ENCODE data around the gene DCLK2. TPM values are rescaled to one million over a fixed set of nuclear protein-coding genes. Genes with fewer than 3 reads are reported as not detected.

The DCLK2 gene
- total and polyA plus RNA-seq, 2 donors from 2014 or later, result 2.6 to 3.4 TPM

DNA sequence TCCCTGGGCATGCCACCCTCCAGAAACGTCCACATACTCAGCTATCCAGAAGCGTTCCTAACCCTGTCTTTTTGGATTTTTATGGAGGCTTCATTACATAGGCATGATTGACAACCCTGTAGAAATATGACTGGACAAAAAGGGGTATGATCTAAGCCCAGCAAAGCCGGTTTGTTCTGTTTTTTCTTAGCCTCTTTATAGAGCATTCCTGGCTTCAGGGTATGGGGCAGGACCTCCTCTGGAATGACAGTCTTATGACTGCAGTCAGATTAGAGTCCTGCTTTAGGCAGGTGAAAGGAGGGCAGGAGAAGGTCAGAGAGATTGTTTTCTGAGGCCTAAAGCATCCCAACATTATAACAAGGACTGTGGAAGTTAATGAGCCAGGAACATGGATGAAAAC is 137.4 kb downstream of the DCLK2 start:
- DNase-seq, result peak in 1 of 5 donors; percentile 34
- intact Hi-C loops (cut with DNase I), result no loop called here
- no peak for FAIRE-seq
- H3K4me3 ChIP-seq (ENCODE audit: low read length in 3 of 3), result no peak overlapping the region
- H3K9ac ChIP-seq (ENCODE audit: low read length in 3 of 3), result peak overlapping the region in 1 of 3 donors; percentile 5
- H3K27me3 ChIP-seq (ENCODE audit: control insufficient read depth, insufficient read depth, low read length), result no peaks in the 10 kb centered on the region
- no peaks in the 10 kb centered on the region for H3K36me3 ChIP-seq (ENCODE audit: control insufficient read depth in 2 of 3, insufficient read depth in 3 of 3, low read length in 3 of 3)
- H3K27ac ChIP-seq (ENCODE audit: low read depth in 2 of 2, low read length in 2 of 2), result no peak overlapping the region
- H3K4me1 ChIP-seq (ENCODE audit: control insufficient read depth in 2 of 3, insufficient read depth in 2 of 3, low read depth in 1 of 3, low read length in 3 of 3), result peaks cover 0 to 4% (median 2%) of the 10 kb centered on the region in 3 donors
- no peaks in the 10 kb centered on the region for H3K9me3 ChIP-seq (ENCODE audit: control insufficient read depth in 2 of 3, insufficient read depth in 1 of 3, low read length in 3 of 3)
- TF ChIP-seq, protein P1, sequence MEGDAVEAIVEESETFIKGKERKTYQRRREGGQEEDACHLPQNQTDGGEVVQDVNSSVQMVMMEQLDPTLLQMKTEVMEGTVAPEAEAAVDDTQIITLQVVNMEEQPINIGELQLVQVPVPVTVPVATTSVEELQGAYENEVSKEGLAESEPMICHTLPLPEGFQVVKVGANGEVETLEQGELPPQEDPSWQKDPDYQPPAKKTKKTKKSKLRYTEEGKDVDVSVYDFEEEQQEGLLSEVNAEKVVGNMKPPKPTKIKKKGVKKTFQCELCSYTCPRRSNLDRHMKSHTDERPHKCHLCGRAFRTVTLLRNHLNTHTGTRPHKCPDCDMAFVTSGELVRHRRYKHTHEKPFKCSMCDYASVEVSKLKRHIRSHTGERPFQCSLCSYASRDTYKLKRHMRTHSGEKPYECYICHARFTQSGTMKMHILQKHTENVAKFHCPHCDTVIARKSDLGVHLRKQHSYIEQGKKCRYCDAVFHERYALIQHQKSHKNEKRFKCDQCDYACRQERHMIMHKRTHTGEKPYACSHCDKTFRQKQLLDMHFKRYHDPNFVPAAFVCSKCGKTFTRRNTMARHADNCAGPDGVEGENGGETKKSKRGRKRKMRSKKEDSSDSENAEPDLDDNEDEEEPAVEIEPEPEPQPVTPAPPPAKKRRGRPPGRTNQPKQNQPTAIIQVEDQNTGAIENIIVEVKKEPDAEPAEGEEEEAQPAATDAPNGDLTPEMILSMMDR (IDR thresholded peaks at IDR 0.05; ENCODE audit: borderline replicate concordance, extremely low read depth, insufficient read depth), result no peak

DNA sequence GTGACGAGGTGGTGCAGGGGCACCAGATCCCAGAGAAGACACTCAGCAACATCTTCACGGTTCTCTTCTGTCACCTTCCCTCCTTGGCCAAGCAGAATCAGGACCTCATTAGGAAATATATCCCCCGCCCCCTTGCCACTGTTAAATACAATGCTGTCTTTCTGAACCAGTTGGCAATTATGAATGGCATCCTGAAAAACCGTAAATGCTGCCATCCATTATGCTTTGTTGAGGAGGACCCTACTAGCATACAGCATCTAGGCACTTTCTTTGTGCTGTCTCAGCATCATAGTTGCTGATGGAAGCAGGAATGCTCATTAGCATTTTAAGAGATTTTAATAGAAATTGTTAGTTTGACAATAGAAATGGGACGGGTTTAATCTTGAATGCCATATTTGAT is 138.5 kb downstream of the DCLK2 start:
- FAIRE-seq, result no peak
- Histone ChIP-seq H3K36me3 (ENCODE audit: control insufficient read depth in 2 of 3, insufficient read depth in 3 of 3, low read length in 3 of 3) (no peaks in the 10 kb centered on the region), H3K27ac (ENCODE audit: low read depth in 2 of 2, low read length in 2 of 2) (no peak overlapping the region), H3K9me3 (ENCODE audit: control insufficient read depth in 2 of 3, insufficient read depth in 1 of 3, low read length in 3 of 3) (no peaks in the 10 kb centered on the region), H3K4me3 (ENCODE audit: low read length in 3 of 3) (no peak overlapping the region), H3K9ac (ENCODE audit: low read length in 3 of 3) (no peak overlapping the region), H3K27me3 (ENCODE audit: control insufficient read depth, insufficient read depth, low read length) (no peaks in the 10 kb centered on the region), H3K4me1 (ENCODE audit: control insufficient read depth in 2 of 3, insufficient read depth in 2 of 3, low read depth in 1 of 3, low read length in 3 of 3) (peaks cover 0 to 2% (median 0%) of the 10 kb centered on the region in 3 donors)
- no peak for DNase-seq
- TF ChIP-seq, protein P1 (IDR thresholded peaks at IDR 0.05; ENCODE audit: borderline replicate concordance, extremely low read depth, insufficient read depth), result no peak
- intact Hi-C loops (cut with DNase I), result no loop called here

DNA sequence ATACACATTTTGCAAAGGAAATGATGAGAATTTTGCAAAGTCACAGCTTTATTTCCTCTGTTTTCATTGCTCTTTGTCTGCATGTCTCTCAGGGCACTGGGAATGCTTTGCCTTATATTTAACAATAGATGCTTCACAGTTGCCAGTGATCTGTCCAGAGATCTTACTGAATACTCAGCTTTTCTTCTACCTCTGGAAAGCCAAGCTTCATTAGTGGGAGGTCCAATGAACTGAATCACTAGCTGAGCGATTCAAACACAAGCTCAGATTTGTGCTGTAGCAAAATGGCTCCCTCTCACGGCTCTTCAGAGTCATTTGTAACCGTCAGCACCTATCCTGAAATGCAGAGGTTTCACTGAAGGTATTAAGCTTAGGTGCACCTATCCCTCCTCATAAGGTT is 138.9 kb downstream of the DCLK2 start:
- H3K4me1 ChIP-seq (ENCODE audit: control insufficient read depth in 2 of 3, insufficient read depth in 2 of 3, low read depth in 1 of 3, low read length in 3 of 3), result peaks cover 0 to 2% (median 0%) of the 10 kb centered on the region in 3 donors
- no peak overlapping the region for H3K9ac ChIP-seq (ENCODE audit: low read length in 3 of 3)
- peak in 2 of 5 donors; percentile 71 to 73 for DNase-seq
- H3K36me3 ChIP-seq (ENCODE audit: control insufficient read depth in 2 of 3, insufficient read depth in 3 of 3, low read length in 3 of 3), result no peaks in the 10 kb centered on the region
- TF ChIP-seq, protein P1 (IDR thresholded peaks at IDR 0.05; ENCODE audit: borderline replicate concordance, extremely low read depth, insufficient read depth), result peak; percentile 27
- intact Hi-C loops (cut with DNase I), result no loop called here
- no peak overlapping the region for H3K4me3 ChIP-seq (ENCODE audit: low read length in 3 of 3)
- no peak overlapping the region for H3K27ac ChIP-seq (ENCODE audit: low read depth in 2 of 2, low read length in 2 of 2)
- no peaks in the 10 kb centered on the region for H3K9me3 ChIP-seq (ENCODE audit: control insufficient read depth in 2 of 3, insufficient read depth in 1 of 3, low read length in 3 of 3)
- no peaks in the 10 kb centered on the region for H3K27me3 ChIP-seq (ENCODE audit: control insufficient read depth, insufficient read depth, low read length)
- no peak for FAIRE-seq

DNA sequence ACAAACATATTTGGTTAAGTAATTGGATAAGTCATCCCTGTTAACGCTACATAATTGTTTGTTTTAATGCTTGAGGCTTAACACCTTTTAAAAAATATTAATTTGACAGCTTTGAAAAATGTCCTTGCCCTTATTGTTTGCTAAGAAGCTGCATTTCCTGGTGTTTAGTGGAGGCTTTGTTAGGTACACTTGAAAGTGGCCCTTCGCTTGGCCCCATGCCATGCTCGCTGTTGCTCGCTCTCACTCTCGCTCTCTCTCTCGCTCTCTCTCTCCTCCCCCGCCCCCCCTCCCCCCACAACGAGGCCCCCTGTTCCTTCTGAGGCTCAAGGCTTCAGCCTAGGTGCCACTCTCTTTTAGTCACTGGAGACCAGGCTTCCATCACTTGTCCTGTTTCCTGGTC is 139.6 kb downstream of the DCLK2 start:
- no peaks in the 10 kb centered on the region for H3K36me3 ChIP-seq (ENCODE audit: control insufficient read depth in 2 of 3, insufficient read depth in 3 of 3, low read length in 3 of 3)
- peaks cover 0 to 2% (median 0%) of the 10 kb centered on the region in 3 donors for H3K4me1 ChIP-seq (ENCODE audit: control insufficient read depth in 2 of 3, insufficient read depth in 2 of 3, low read depth in 1 of 3, low read length in 3 of 3)
- no peak for DNase-seq
- H3K9me3 ChIP-seq (ENCODE audit: control insufficient read depth in 2 of 3, insufficient read depth in 1 of 3, low read length in 3 of 3), result no peaks in the 10 kb centered on the region
- intact Hi-C loops (cut with DNase I), result no loop called here
- no peak overlapping the region for H3K27ac ChIP-seq (ENCODE audit: low read depth in 2 of 2, low read length in 2 of 2)
- no peaks in the 10 kb centered on the region for H3K27me3 ChIP-seq (ENCODE audit: control insufficient read depth, insufficient read depth, low read length)
- no peak for FAIRE-seq
- TF ChIP-seq, protein P1 (IDR thresholded peaks at IDR 0.05; ENCODE audit: borderline replicate concordance, extremely low read depth, insufficient read depth), result no peak
- H3K4me3 ChIP-seq (ENCODE audit: low read length in 3 of 3), result no peak overlapping the region
- H3K9ac ChIP-seq (ENCODE audit: low read length in 3 of 3), result no peak overlapping the region
